HG02938 (cell line): Measurements from ENCODE around the gene DOCK4.

Experiments
- ATAC-seq: cut with Tn5 transposase; IDR thresholded peaks from one replicate; pipeline ENCODE4 v1.9.1; 2021; ENCODE audit warnings: mild to moderate bottlenecking, moderate library complexity; ENCODE audit not compliant: unreplicated experiment

Gene DOCK4

GRCh38 chr7:112215787-112216186 lies 9.6 kb upstream of the DOCK4 start:
- ATAC-seq = no peak

GRCh38 chr7:112214883-112215282 lies 8.7 kb upstream of the DOCK4 start:
- ATAC-seq = no peak

GRCh38 chr7:112214268-112214667 lies 8.1 kb upstream of the DOCK4 start:
- no peak for ATAC-seq

GRCh38 chr7:112213735-112214134 lies 7.5 kb upstream of the DOCK4 start:
- ATAC-seq = no peak

GRCh38 chr7:112212571-112212970 lies 6.4 kb upstream of the DOCK4 start:
- no peak for ATAC-seq

- ATAC-seq = no peak
Measured at GRCh38 chr7:112211348-112211907, 5.2 kb upstream of the DOCK4 start.

GRCh38 chr7:112207765-112208164 lies 1.6 kb upstream of the DOCK4 start:
- no peak for ATAC-seq

- no peak for ATAC-seq
Measured at GRCh38 chr7:112206991-112207592, 893 bp upstream of the DOCK4 start.

- ATAC-seq = peak; percentile 4
Measured at GRCh38 chr7:112205343-112206237, 609 bp downstream of the DOCK4 start.

- no peak for ATAC-seq
Measured at GRCh38 chr7:112204499-112205342, 1.5 kb downstream of the DOCK4 start.

- ATAC-seq = no peak
Measured at GRCh38 chr7:112203365-112203739, 2.8 kb downstream of the DOCK4 start.

- no peak for ATAC-seq
Measured at GRCh38 chr7:112202816-112203215, 3.4 kb downstream of the DOCK4 start.

- no peak for ATAC-seq
Measured at GRCh38 chr7:112201839-112202238, 4.4 kb downstream of the DOCK4 start.

GRCh38 chr7:112201411-112201810 lies 4.8 kb downstream of the DOCK4 start:
- ATAC-seq = no peak

- ATAC-seq = no peak
Measured at GRCh38 chr7:112199672-112200071, 6.5 kb downstream of the DOCK4 start.

GRCh38 chr7:112199035-112199655 lies 7.1 kb downstream of the DOCK4 start:
- ATAC-seq = no peak

- no peak for ATAC-seq
Measured at GRCh38 chr7:112197322-112197721, 8.9 kb downstream of the DOCK4 start.

GRCh38 chr7:112195717-112196116 lies 10.5 kb downstream of the DOCK4 start:
- no peak for ATAC-seq

GRCh38 chr7:112193915-112194502 lies 12.2 kb downstream of the DOCK4 start:
- ATAC-seq = no peak
